HG02852 (cell line): ENCODE data around the gene FBXO40.

Experiments used
- ATAC-seq: cut with Tn5 transposase; IDR thresholded peaks from one replicate; pipeline ENCODE4 v1.9.1; 2021; ENCODE audit warnings: mild to moderate bottlenecking, moderate library complexity; ENCODE audit not compliant: unreplicated experiment

Gene FBXO40

DNA sequence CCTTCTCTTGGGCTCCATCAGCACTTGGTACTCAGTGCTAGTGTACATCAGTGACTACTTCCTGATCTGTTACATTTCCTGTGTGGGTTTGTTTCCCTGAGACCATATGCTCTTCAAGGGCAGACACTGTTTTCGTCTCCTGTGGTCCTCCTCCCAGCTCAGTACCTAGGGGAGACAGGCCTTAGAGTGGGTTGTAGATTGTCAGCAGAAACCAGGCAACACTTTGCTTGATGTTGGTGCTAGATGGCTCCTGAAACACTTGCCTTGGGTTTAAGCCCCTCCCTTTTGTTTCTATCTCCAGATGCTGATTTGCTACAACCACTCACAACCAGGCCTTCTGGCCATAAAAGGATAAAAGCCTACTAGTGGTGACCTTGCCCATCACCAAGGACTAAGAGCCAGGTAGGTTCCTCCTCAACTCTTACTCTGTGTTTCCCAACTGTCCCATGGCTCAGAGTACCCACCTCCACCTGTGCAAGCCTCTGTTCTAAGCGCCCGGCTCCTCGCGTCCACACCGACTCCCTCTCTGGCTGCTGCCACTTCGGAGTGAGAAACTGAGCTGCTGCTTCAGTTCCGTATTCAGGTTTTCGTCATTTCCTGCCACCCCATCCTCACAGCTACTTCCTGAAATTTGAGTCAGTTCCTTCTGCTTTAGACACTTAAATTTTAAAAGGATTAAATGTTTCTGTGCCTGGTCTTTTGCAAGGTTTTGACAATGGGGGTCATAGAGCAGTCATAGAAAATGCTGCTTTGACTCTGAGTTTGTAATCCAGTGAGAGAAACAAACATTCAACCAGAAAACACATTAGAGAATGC is 67.4 kb downstream of the FBXO40 start, which contains the start of gene HCLS1:
Gene HCLS1 (minus strand): TSS at position 548 of the 816 bp plus-strand sequence. CDS start 2,556 bp downstream, outside the sequence.
- peak; percentile 88 for ATAC-seq

DNA sequence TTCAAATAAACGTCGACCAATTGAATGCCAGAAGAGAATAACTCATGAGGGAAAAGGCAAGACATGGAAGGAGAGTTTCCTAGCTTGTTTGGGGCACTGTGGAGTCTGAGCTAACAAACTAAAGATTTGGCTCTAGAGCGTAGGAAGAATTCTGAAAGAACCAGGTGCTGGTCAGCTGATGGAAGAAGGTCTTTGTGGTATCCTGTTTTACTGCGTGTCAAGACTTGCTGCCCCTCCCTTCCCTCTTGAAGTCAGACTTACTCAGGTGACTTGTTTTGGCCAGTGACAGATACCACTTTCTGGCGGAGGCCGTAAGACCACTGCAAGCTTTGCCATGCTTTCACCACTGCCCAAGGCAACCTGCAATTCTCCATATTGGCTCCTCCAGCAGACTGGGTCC is 68.2 kb downstream of the FBXO40 start:
- ATAC-seq = no peak

- no peak for ATAC-seq
Observed at GRCh38 chr3:121662742-121663141, 69.6 kb downstream of the FBXO40 start.

- ATAC-seq = no peak
Observed at GRCh38 chr3:121663171-121663847, 70.1 kb downstream of the FBXO40 start.

DNA sequence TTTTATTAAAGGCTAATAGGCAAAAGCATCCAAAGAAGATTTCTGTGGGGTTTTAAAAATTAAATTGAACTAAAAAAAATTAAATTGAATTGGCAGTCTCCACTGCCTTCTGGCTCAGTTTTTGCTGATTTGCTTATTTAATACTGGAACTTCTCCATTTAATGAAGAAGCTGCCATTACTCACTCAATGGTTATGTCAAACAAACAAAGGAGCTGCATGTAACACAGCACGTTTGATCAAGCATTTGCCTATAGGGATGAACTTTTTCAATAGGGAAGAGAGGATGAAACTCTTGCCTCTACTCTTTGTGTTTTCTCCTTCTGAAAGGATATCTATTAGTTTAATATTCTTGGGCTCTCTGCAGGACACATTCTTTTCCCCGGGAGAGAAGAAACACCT is 72.3 kb downstream of the FBXO40 start:
- ATAC-seq = no peak

DNA sequence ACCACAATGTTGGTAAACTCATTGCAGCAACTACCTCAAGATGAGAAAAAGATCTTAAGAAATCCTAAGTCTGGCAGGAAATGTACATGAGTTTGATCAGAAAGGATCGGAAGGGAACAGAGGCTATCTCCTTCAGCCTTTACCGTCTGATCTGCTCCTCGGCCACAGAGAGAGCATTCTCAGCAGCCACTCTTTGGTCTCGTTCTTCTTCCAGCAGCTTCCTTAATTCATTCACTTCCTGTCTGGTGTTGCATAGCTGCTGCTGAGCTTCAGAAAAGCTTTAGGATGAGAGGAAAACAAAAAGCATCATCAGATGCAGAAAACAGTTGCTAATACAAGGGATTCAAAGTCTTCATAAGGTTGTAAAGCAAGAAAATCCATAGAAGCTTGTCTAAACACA is 74.2 kb downstream of the FBXO40 start:
- no peak for ATAC-seq

DNA sequence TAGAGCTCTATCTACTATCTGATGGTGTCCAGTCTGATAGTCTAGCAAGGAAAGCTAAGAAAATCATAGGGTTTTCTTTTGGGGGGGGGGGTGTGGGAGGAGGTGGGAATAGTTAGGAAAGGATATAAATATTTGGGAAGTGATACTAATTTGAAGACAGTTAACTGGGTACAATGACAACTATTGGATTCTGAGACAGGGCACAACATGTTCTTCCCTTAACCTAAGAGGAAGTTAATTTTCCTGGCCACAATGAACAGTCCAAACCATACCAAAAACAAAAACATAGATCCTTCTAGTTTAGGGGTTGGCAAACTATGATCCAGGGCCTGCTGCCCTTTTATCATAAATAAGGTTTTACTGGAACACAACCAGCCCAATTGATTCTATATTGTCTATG is 77.5 kb downstream of the FBXO40 start:
- no peak for ATAC-seq

- ATAC-seq = no peak
Observed at GRCh38 chr3:121677141-121677540, 84.0 kb downstream of the FBXO40 start.
